SK-N-SH treated with all-trans-retinoic acid at 6 μM for 48 hours (cell line): ENCODE results near the gene RNF121.

Experiments used
- ATAC-seq: fragments of 200-7000 bp; cut with Tn5 transposase; 3 replicates; pipeline ENCODE4 v1.9.1; 2020; ENCODE audit warnings: mild to moderate bottlenecking, moderate library complexity
- ARNTL ChIP-seq: fragments of 450-650 bp; formaldehyde crosslinking; IDR thresholded peaks from 2 replicates; pipeline ENCODE4 v1.5.0; 2020; ENCODE audit warnings: low read depth, mild to moderate bottlenecking, moderate library complexity, borderline replicate concordance
- BACH2 ChIP-seq: fragments of 250-450 bp; sonication (Bioruptor Pico); IDR thresholded peaks from 2 replicates; pipeline ENCODE4 v1.9.0; 2021; ENCODE audit warnings: mild to moderate bottlenecking, borderline replicate concordance
- CSDC2 ChIP-seq: fragments of 250-450 bp; sonication (Bioruptor Pico); IDR thresholded peaks from 2 replicates; pipeline ENCODE4 v1.5.0; 2020; ENCODE audit warnings: mild to moderate bottlenecking, moderate library complexity
- ESRRG ChIP-seq: fragments of 250-450 bp; sonication (Bioruptor Pico); IDR thresholded peaks from 2 replicates; pipeline ENCODE4 v1.6.1; 2021; ENCODE audit warnings: mild to moderate bottlenecking
- GLIS3 ChIP-seq: fragments of 250-450 bp; sonication (Bioruptor Pico); IDR thresholded peaks from 2 replicates; pipeline ENCODE4 v1.5.0; 2020; ENCODE audit warnings: mild to moderate bottlenecking, moderate library complexity
- ISL1 ChIP-seq: fragments of 250-450 bp; sonication (Bioruptor Pico); IDR thresholded peaks from 2 replicates; pipeline ENCODE4 v2.1.2; 2022; ENCODE audit warnings: mild to moderate bottlenecking, moderate library complexity
- OSR1 ChIP-seq: fragments of 250-450 bp; sonication (Bioruptor Pico); IDR thresholded peaks from 2 replicates; pipeline ENCODE4 v1.8.0; 2022; ENCODE audit warnings: moderate library complexity, mild to moderate bottlenecking, inconsistent platforms
- POU6F1 ChIP-seq: fragments of 250-450 bp; sonication (Bioruptor Pico); IDR thresholded peaks from 2 replicates; pipeline ENCODE4 v1.8.0; 2021; ENCODE audit warnings: low read depth, mild to moderate bottlenecking, moderate library complexity, borderline replicate concordance
- PPARA ChIP-seq: fragments of 250-450 bp; sonication (Bioruptor Pico); IDR thresholded peaks from 2 replicates; pipeline ENCODE4 v1.5.0; 2020; ENCODE audit warnings: mild to moderate bottlenecking, borderline replicate concordance
- RARB ChIP-seq: fragments of 250-450 bp; sonication (Bioruptor Pico); IDR thresholded peaks from 2 replicates; pipeline ENCODE4 v1.8.0; 2021; ENCODE audit warnings: mild to moderate bottlenecking, moderate library complexity
- SNAI2 ChIP-seq: fragments of 250-450 bp; sonication (Bioruptor Pico); IDR thresholded peaks from 2 replicates; pipeline ENCODE4 v1.5.0; 2020; ENCODE audit warnings: mild to moderate bottlenecking, moderate library complexity
- TCF4 ChIP-seq: fragments of 250-450 bp; sonication (Bioruptor Pico); IDR thresholded peaks from 2 replicates; pipeline ENCODE4 v1.8.0; 2021; ENCODE audit warnings: mild to moderate bottlenecking, moderate library complexity, borderline replicate concordance
- TOX ChIP-seq: fragments of 250-450 bp; sonication (Bioruptor Pico); IDR thresholded peaks from 2 replicates; pipeline ENCODE4 v1.8.0; 2021; ENCODE audit warnings: mild to moderate bottlenecking, moderate library complexity, borderline replicate concordance
- ZC3H10 ChIP-seq: fragments of 250-450 bp; sonication (Bioruptor Pico); IDR thresholded peaks from 2 replicates; pipeline ENCODE4 v1.5.1; 2021; ENCODE audit warnings: mild to moderate bottlenecking, moderate library complexity
- ZFP3 ChIP-seq: fragments of 250-450 bp; sonication (Bioruptor Pico); IDR thresholded peaks from 2 replicates; pipeline ENCODE4 v1.5.0; 2020; ENCODE audit warnings: mild to moderate bottlenecking, moderate library complexity
- ZFP30 ChIP-seq: fragments of 450-650 bp; formaldehyde crosslinking; IDR thresholded peaks from 2 replicates; pipeline ENCODE4 v1.5.0; 2022; ENCODE audit warnings: mild to moderate bottlenecking, moderate library complexity
- ZNF565 ChIP-seq: fragments of 450-650 bp; formaldehyde crosslinking; conservative IDR thresholded peaks from 2 replicates; pipeline ENCODE4 v1.5.0; 2020; ENCODE audit warnings: low read depth, mild to moderate bottlenecking, moderate library complexity
- ZNF70 ChIP-seq: fragments of 450-650 bp; formaldehyde crosslinking; IDR thresholded peaks from 2 replicates; pipeline ENCODE4 v1.5.0; 2020; ENCODE audit warnings: mild to moderate bottlenecking, moderate library complexity
- ZNF8 ChIP-seq: fragments of 450-650 bp; formaldehyde crosslinking; IDR thresholded peaks from 2 replicates; pipeline ENCODE4 v1.5.0; 2020; ENCODE audit warnings: mild to moderate bottlenecking, moderate library complexity
- TF ChIP-seq, protein P1 (sequence below): fragments of 250-450 bp; sonication (Bioruptor Pico); IDR thresholded peaks from 2 replicates; pipeline ENCODE4 v1.8.0; 2020; ENCODE audit warnings: mild to moderate bottlenecking, moderate library complexity, borderline replicate concordance
- TF ChIP-seq, protein P2 (sequence below): fragments of 250-450 bp; sonication (Bioruptor Pico); IDR thresholded peaks from 2 replicates; pipeline ENCODE4 v1.5.1; 2021; ENCODE audit warnings: mild to moderate bottlenecking, moderate library complexity
- TF ChIP-seq, protein P3 (sequence below): fragments of 250-450 bp; sonication (Bioruptor Pico); IDR thresholded peaks from 2 replicates; pipeline ENCODE4 v1.5.0; 2020; ENCODE audit warnings: mild to moderate bottlenecking, moderate library complexity
- TF ChIP-seq, protein P4 (sequence below): fragments of 250-450 bp; sonication (Bioruptor Pico); IDR thresholded peaks from 2 replicates; pipeline ENCODE4 v1.5.1; 2020; ENCODE audit warnings: low read depth, mild to moderate bottlenecking, moderate library complexity

Gene RNF121

DNA sequence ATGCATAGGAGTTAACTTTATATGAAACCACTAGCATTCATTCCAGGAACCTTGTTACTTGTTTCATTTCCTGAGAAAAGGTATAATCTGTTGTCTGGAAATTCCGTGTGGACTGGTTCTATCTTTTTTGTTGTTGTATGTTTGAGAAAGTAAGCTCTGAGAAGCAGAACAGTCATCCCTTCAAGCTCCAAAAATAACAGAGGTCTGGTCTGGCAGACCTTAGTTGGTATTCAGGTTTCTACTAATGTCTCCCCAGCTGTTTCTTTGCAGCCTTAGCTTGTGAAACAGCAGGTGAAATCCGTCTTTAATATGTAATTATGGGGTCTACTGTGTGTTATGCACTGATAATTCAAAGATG is 2.4 kb downstream of the RNF121 start:
- TF ChIP-seq, protein P1, sequence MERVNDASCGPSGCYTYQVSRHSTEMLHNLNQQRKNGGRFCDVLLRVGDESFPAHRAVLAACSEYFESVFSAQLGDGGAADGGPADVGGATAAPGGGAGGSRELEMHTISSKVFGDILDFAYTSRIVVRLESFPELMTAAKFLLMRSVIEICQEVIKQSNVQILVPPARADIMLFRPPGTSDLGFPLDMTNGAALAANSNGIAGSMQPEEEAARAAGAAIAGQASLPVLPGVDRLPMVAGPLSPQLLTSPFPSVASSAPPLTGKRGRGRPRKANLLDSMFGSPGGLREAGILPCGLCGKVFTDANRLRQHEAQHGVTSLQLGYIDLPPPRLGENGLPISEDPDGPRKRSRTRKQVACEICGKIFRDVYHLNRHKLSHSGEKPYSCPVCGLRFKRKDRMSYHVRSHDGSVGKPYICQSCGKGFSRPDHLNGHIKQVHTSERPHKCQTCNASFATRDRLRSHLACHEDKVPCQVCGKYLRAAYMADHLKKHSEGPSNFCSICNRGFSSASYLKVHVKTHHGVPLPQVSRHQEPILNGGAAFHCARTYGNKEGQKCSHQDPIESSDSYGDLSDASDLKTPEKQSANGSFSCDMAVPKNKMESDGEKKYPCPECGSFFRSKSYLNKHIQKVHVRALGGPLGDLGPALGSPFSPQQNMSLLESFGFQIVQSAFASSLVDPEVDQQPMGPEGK, result no peak
- TF ChIP-seq ZNF565 (CRISPR knock-in tag), result no peak
- TF ChIP-seq ESRRG, result no peak
- no peak for TF ChIP-seq RARB (CRISPR knock-in tag)
- no peak for TF ChIP-seq CSDC2 (CRISPR knock-in tag)
- TF ChIP-seq, protein P2, sequence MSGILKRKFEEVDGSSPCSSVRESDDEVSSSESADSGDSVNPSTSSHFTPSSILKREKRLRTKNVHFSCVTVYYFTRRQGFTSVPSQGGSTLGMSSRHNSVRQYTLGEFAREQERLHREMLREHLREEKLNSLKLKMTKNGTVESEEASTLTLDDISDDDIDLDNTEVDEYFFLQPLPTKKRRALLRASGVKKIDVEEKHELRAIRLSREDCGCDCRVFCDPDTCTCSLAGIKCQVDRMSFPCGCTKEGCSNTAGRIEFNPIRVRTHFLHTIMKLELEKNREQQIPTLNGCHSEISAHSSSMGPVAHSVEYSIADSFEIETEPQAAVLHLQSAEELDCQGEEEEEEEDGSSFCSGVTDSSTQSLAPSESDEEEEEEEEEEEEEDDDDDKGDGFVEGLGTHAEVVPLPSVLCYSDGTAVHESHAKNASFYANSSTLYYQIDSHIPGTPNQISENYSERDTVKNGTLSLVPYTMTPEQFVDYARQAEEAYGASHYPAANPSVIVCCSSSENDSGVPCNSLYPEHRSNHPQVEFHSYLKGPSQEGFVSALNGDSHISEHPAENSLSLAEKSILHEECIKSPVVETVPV (CRISPR knock-in tag), result no peak
- no peak for TF ChIP-seq SNAI2 (CRISPR knock-in tag)
- no peak for TF ChIP-seq ARNTL (CRISPR knock-in tag)
- no peak for TF ChIP-seq PPARA (CRISPR knock-in tag)
- no peak for TF ChIP-seq ZNF8 (CRISPR knock-in tag)
- TF ChIP-seq TCF4, result no peak
- TF ChIP-seq POU6F1 (CRISPR knock-in tag), result no peak
- TF ChIP-seq, protein P3, sequence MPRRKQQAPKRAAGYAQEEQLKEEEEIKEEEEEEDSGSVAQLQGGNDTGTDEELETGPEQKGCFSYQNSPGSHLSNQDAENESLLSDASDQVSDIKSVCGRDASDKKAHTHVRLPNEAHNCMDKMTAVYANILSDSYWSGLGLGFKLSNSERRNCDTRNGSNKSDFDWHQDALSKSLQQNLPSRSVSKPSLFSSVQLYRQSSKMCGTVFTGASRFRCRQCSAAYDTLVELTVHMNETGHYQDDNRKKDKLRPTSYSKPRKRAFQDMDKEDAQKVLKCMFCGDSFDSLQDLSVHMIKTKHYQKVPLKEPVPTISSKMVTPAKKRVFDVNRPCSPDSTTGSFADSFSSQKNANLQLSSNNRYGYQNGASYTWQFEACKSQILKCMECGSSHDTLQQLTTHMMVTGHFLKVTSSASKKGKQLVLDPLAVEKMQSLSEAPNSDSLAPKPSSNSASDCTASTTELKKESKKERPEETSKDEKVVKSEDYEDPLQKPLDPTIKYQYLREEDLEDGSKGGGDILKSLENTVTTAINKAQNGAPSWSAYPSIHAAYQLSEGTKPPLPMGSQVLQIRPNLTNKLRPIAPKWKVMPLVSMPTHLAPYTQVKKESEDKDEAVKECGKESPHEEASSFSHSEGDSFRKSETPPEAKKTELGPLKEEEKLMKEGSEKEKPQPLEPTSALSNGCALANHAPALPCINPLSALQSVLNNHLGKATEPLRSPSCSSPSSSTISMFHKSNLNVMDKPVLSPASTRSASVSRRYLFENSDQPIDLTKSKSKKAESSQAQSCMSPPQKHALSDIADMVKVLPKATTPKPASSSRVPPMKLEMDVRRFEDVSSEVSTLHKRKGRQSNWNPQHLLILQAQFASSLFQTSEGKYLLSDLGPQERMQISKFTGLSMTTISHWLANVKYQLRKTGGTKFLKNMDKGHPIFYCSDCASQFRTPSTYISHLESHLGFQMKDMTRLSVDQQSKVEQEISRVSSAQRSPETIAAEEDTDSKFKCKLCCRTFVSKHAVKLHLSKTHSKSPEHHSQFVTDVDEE (CRISPR knock-in tag), result no peak
- TF ChIP-seq ZC3H10 (CRISPR knock-in tag), result no peak
- TF ChIP-seq, protein P4, sequence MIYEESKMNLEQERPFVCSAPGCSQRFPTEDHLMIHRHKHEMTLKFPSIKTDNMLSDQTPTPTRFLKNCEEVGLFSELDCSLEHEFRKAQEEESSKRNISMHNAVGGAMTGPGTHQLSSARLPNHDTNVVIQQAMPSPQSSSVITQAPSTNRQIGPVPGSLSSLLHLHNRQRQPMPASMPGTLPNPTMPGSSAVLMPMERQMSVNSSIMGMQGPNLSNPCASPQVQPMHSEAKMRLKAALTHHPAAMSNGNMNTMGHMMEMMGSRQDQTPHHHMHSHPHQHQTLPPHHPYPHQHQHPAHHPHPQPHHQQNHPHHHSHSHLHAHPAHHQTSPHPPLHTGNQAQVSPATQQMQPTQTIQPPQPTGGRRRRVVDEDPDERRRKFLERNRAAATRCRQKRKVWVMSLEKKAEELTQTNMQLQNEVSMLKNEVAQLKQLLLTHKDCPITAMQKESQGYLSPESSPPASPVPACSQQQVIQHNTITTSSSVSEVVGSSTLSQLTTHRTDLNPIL (CRISPR knock-in tag), result no peak
- no peak for TF ChIP-seq TOX
- TF ChIP-seq ZFP3 (CRISPR knock-in tag), result no peak
- TF ChIP-seq ZNF70 (CRISPR knock-in tag), result no peak
- no peak for TF ChIP-seq OSR1 (CRISPR knock-in tag)
- no peak for TF ChIP-seq ISL1
- TF ChIP-seq, all 23 proteins: peak for 0
- ATAC-seq, result no peak

DNA sequence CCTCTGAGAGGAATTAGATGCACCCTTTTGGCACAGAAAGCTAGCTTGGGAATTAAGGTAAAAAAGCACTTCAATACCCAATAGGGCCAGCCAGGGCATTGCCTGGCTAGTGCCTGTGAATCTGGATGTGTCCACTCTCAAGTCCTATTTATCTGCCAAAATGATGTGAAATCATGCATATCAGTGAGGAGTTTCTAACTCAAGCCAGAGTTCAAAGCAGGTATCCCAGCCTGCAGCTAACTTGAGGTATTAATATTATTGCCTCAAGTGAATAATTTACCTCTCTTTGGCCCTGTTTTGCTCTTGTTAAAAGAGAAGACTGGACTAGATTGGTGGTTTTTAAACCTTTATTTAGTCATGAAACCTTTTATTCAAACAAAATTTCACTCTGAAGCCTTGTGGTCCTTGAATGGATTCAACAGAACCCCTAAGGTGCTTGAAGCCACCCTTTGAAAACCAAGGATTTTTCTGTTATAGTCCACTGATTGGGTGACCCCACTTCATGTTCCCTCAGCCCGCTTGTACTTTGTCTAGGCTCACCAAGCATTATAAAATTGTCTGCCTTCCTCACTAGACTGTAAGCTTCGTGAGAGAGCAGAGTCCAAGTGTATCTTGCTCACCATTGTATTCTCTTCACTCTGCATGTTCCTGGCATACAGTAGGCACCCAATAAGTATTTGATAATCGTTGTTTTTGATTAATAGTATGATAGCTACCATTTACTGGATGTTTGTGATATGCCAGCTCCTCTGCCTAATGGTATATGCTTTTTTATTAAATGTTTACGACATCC is 4.5 kb downstream of the RNF121 start:
- no peak for ATAC-seq
- TF ChIP-seq RARB (CRISPR knock-in tag) (no peak), TOX (no peak), BACH2 (no peak), POU6F1 (CRISPR knock-in tag) (no peak), ZNF70 (CRISPR knock-in tag) (no peak), ZC3H10 (CRISPR knock-in tag) (no peak), ZFP3 (CRISPR knock-in tag) (no peak), OSR1 (CRISPR knock-in tag) (no peak), ISL1 (no peak), TCF4 (no peak), ZNF565 (CRISPR knock-in tag) (no peak), ZFP30 (no peak), GLIS3 (CRISPR knock-in tag) (no peak)
- TF ChIP-seq, protein P2 (CRISPR knock-in tag), result no peak
- TF ChIP-seq, protein P1, result no peak
